Measurements from ENCODE around the gene PCSK4. TPM values are rescaled to one million over a fixed set of nuclear protein-coding genes. Genes with fewer than 3 reads are reported as not detected.

The PCSK4 gene
- total and polyA plus RNA-seq, 9 of the 15 experiments (the other 6 are each of a cell fraction or from before 2014, with no cell fraction given) = 0.01 to 9.1 (median 2.1) TPM; not detected in 1

DNA sequence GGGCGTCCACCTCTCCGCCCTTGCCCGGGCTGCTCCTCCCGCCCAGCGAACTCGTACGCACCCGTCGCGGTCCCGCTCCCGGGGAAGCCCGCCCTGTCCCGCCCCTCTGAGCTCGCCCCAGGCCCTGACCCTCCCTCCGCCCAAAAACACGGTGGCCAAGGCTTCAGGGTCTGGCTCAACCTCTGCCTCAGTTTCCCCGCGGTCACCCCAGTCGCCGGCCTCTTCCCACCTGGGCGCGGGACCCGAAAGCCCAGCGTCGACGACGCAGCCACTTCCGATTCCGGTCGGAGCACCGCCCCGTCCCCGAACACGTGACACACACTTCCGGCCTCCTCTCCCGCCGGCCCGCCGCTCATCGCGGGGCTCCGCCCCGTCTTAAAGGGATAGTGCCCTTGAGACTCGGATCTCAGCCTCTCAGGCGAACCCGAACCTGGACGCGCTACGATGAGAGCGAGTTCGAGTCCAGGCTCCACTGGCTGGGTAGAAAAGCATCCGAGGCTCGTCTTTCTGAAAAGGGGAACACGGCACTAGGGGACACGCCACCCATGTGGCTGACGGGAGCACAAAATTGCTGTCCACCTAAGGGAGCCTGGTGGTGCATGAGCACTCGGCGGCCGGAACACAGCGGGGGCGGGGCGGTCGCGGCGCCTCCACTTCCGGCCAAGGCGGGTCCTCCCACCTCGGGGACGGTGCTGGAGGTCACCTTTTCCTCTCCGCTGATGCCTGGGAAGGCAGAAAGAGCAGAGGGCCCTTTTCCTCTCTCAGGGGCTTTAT, 11.0 kb downstream of the PCSK4 start, which contains the start of gene C19orf25 (continued):
- TF ChIP-seq ZNF282 (CRISPR knock-in tag; IDR thresholded peaks at IDR 0.05) (no peak), GABPB2 (CRISPR knock-in tag; conservative IDR thresholded peaks at IDR 0.05) (no peak), ZNF511 (CRISPR knock-in tag; IDR thresholded peaks at IDR 0.05) (peak; percentile 63; the same call in 1 of the 2 replicates), MGA (IDR thresholded peaks at IDR 0.05) (peak; percentile 81), HOXB6 (CRISPR knock-in tag; IDR thresholded peaks at IDR 0.05; ENCODE audit: borderline replicate concordance) (no peak), HCFC1 (IDR thresholded peaks at IDR 0.05; ENCODE audit: low read depth, low read length) (peak; percentile 48; the same call in 1 of the 2 replicates), ZBTB9 (CRISPR knock-in tag; IDR thresholded peaks at IDR 0.05) (no peak), RHOXF2B (CRISPR knock-in tag; conservative IDR thresholded peaks at IDR 0.05) (no peak), RFX1 (IDR thresholded peaks at IDR 0.05) (no peak), MTA2 (IDR thresholded peaks at IDR 0.05; ENCODE audit: low read depth) (no peak), ZNF740 (CRISPR knock-in tag; IDR thresholded peaks at IDR 0.05) (no peak), ZNF740 (tag; IDR thresholded peaks at IDR 0.05) (no peak), NFIC (IDR thresholded peaks at IDR 0.05) (peak; percentile 27), TCF3 (CRISPR knock-in tag; IDR thresholded peaks at IDR 0.05) (no peak; the same call in 1 of the 2 replicates)
